GM13977 (cell line): Measurements from ENCODE around the gene IFI6.

Experiments
- DNase-seq: peaks from one replicate; pipeline ENCODE4 v3.0.0; 2012; ENCODE audit warnings: low spot score
- CTCF ChIP-seq: IDR thresholded peaks from 2 replicates; pipeline ENCODE4 v1.5.1; 2012; ENCODE audit warnings: mild to moderate bottlenecking, control low read depth; ENCODE audit not compliant: insufficient read depth; ENCODE audit errors: extremely low read depth, missing control alignments
- in situ Hi-C: fragments of 300-500 bp; cut with MboI; formaldehyde crosslinking; loops from one replicate; pipeline ENCODE4 v1.12.0; 2022; ENCODE audit warnings: low sequenced_read_pairs, low pct_unique_long_range_greater_than_20kb, mixed read lengths, inconsistent platforms; ENCODE audit not compliant: unreplicated experiment

IFI6 gene, protein sequence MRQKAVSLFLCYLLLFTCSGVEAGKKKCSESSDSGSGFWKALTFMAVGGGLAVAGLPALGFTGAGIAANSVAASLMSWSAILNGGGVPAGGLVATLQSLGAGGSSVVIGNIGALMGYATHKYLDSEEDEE

GRCh38 chr1:27671964-27672749, at the start of gene IFI6:
TSS of gene IFI6 (minus strand) at chr1:27672192. CDS start at chr1:27669314, 2,878 bp downstream.
- TF ChIP-seq CTCF, result peak; percentile 31
- in situ Hi-C loops, result no loop called here

GRCh38 chr1:27719286-27720251, 47.6 kb upstream of the IFI6 start:
- TF ChIP-seq CTCF, result peak; percentile 36
- DNase-seq, result no peak
- in situ Hi-C loops, result no loop called here

More at GRCh38 chr1:27671964-27672749, at the start of gene IFI6:
- peak; percentile 91 for DNase-seq

DNA sequence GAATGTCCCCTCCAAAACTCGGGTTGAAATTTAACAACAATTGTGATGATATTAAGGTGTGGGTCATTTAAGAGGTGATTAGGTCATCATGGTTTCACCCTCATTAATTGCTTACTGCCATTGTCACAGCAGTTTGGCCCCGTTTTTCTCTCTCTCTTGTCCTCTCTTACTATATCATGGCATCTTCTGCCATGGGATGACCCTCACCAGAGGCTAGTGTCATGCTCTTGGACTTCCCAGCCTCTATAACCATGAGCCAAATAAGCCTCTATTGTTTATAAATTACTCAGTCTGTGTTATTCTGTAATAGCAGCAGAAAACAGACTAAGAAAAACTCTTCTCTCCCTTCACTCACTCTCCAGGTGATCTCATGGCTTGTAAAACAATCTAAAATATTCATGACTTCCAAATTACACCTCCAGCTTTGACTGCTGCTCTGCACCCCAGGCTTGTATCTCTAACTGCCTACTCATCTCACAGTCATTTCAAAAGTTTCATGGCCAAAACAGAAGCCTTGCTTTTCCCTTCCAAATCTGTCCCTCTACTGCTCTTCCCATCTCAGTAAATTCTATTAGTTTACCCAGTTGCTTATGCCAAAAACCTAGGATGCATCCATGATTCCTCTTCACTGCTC, 44.4 kb upstream of the IFI6 start:
- in situ Hi-C loops, result no loop called here
- TF ChIP-seq CTCF, result no peak
- no peak for DNase-seq

DNA sequence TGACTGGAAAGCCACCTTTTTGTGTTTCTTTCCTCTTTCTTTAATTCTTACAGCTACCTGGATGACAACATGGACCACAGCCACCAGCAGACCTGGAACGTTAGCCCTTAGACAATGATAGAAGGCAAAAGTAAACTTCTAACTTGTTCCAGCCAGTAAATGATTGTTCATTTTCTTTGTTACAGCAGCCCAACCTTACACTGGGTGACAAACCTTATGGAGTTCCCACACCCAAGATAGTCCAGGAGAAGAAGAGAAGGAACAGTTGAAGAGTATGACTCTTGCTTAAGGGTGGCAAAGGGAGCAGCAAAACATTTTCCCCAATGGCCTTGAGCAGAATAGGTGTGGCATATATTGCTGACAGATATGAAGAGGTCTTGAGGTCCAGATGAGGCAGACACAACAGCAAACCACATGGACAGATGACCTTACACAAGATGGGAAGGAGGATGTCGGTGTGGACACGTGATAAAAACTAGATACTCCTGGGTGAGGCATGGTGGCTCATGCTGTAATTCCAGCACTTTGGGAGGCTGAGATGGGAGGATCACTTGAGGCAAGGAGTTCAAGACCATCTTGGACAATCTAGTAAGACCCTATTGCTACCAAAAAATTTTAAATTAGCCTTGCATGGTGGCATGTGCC, 42.0 kb upstream of the IFI6 start:
- TF ChIP-seq CTCF, result no peak
- no peak for DNase-seq
- in situ Hi-C loops, result no loop called here

- in situ Hi-C loops, result no loop called here
- no peak for TF ChIP-seq CTCF
- DNase-seq, result no peak
These were observed 41.2 kb upstream of the IFI6 start for GRCh38 chr1:27713139-27713725.

- TF ChIP-seq CTCF, result no peak
- DNase-seq, result no peak
- in situ Hi-C loops, result no loop called here
These were observed 38.6 kb upstream of the IFI6 start for GRCh38 chr1:27710574-27710973.
